Hepatic stellate cell (primary cell): ENCODE results near the gene TIFAB.

Experiments used
- DNase-seq: peaks from one replicate; pipeline ENCODE4 v3.0.0; 2011; ENCODE audit warnings: low spot score

The TIFAB gene

GRCh38 chr5:135481909-135482311 is 29.8 kb upstream of the TIFAB start:
- DNase-seq, result no peak

DNA sequence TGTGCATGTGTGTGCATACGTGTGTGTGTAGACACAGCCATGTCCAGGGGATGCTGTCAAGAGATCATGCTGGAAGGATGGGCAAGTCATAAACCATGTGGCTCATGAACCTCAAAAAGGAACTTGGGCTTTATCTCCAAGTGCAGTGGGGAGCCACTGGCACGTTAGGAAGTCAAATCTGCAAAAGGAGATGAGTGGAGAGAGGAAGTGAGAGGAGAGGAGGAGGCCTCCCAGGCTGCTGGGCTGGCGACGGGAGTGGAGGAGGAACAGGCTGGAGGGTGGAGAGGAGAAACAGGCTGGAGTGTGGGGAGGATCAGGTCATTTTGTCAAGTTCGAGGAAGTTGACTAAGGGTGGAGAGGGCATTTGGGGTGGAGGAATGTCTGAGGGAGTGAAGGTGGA is 29.2 kb upstream of the TIFAB start:
- DNase-seq, result no peak

DNA sequence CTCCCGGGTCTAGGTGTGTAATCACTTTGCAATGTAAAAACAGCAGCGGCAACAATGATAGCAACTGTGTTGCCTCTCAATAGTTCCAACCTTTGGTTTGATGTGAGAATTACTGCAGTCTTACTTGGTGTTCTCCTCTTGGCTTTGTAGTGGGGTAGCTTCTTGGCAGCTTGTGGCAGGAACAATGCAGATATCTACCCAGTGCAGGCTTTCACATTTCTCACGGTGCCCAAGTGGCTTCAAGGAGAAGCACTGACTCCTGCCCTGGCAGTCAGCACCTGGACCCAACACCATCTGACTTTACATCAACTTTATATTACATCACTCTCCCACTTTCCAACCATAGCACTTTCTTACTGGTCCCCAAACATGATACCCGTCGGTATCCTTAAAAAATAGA is 28.4 kb upstream of the TIFAB start:
- no peak for DNase-seq

DNA sequence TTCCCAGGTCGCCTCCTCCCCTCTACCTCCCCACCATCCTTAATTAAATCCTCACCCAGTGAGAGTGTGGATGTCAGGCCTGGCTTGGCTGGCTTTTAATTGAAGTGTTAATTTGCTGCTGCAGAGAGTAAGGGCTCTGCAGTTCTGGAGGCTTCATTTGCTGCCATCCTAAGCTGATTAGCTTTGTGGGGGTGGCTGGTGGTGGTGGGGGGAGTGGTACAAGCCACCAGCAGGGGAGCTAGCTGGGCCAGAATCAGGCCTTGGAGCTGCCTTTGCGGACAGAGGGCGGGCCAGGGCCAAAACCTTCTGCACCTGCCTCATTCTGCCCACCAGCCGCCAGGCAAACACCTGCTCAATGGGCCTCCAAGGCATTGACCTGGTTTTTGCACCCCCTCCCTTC is 26.8 kb upstream of the TIFAB start:
- no peak for DNase-seq

- no peak for DNase-seq
Measured at GRCh38 chr5:135477613-135478066, 25.5 kb upstream of the TIFAB start.

- DNase-seq, result no peak
Measured at GRCh38 chr5:135476615-135477581, 24.7 kb upstream of the TIFAB start.

DNA sequence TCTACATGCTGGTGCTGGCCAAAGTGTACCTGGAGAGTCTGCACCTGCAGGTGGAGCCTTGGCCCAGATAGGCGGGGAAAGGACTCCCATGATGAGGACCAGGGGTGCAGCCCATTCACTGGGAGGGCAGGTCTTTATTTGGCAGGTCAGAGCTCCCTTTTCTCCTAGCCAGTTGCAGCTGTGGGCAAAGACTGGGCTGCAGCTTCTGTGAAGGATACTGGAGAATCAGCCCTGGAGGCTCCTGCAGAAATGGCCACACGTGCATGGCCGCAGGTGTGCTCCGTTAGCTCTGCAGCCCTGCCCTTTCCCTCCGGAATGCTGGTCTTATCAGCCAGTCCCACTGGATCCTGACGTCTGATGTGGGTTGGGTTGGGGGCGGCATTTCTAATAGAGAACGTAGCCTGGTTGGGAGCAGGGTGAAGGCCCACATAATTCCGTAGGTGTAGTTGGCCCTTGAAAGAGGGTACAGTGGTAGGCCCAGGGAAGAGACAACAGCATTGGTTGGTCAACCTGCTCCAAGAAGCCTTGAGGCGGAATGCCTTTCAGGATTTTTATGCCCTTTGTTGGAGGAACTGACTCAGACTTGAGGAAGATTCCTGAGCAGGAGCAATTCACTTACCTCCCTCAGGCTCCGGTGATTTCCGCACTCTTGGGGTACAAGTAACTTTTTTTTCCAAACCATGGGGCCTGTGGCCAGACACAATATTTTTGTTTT is 22.0 kb upstream of the TIFAB start:
- DNase-seq, result no peak

DNA sequence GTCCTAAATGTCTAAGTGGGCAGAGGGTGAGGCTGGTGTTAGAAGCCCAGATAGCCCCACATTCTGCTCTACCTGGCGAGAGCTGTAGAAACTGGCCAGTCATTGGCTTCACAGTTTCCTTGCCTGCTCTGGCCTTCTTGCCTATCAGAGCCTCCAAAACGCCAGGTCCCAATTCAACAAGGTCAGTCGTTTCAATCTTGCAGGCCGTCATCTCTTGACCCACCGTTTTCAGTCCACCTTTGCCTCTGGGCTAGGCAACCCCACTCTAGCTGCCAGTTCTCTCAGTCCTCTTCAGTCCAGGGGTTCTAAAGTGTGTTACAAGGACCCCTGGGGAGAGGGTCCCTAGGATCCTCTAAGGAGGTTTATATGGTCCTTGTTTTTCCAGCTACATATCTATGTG is 20.0 kb upstream of the TIFAB start:
- no peak for DNase-seq

DNA sequence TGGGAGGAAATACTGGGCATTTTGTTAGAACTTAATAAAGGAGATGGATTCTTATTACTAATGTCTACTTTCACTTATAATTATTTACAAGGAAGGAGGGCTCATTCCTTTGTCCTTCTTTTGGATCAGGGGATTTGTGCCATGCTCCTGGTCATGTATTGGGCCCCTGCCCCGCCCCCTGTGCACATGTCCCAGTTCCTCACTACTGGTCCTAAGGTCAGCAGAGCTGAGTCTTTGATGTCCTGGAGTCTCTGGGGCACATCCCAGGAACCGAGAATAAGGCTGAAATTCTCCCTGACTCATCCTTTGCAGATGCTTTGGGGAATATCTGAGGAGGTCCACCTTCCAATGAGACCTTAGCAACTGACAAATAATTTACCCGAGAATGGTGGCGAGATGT is 19.6 kb upstream of the TIFAB start:
- DNase-seq, result no peak

- no peak for DNase-seq
Measured at GRCh38 chr5:135469911-135470310, 17.8 kb upstream of the TIFAB start.

- DNase-seq, result no peak
Measured at GRCh38 chr5:135468541-135468940, 16.4 kb upstream of the TIFAB start.

- no peak for DNase-seq
Measured at GRCh38 chr5:135467871-135468485, 15.8 kb upstream of the TIFAB start.

DNA sequence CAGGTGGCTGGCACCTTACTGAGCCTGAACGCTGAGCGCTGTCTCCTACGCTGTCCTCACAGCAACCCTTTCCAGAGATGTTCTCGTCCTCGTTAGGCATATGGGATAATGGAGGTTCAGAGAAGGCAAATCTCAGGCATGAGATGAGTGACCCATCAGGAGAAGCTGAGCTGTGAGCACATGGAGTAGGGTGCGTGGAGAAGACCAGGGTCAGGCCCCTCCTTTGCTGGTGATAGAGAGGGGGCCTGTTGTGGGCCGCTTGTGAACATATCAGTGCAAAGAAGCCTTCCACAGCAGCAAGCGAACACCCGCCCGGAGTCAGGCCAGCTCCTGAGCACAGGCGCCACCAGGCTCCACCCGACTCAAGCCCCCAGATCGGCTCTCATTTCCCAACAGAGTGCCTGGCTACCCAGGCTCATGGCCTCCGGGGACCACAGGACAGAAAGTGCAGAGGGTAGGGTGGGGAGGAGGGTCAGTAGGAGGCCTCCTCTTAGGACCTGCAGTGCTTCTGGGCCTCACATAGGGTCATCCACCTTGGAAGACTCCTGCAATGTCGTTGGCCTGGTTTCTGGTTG is 15.0 kb upstream of the TIFAB start:
- no peak for DNase-seq

GRCh38 chr5:135466178-135467050 is 14.3 kb upstream of the TIFAB start:
- DNase-seq, result peak; percentile 91

- no peak for DNase-seq
Measured at GRCh38 chr5:135465391-135466122, 13.4 kb upstream of the TIFAB start.

DNA sequence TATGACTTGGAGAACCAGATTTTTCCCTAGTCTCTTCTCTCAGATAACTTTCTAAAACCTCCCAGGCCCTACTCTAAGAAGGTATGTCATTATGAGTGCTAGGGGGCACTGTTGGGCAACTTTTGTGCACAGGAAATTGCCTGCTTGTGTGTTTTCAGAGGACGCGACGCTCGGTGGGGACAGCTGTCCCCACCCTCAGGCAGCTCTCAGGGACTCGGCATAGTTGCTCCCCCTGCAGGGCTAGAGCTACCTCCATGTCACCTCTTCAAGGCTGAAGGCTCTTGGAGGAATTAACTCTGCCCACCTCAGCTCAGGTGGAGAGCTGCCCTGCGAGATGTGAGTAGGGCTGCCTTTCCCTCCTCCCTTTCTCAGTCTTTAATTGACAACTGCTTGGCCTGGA is 10.2 kb upstream of the TIFAB start:
- DNase-seq, result peak; percentile 56

DNA sequence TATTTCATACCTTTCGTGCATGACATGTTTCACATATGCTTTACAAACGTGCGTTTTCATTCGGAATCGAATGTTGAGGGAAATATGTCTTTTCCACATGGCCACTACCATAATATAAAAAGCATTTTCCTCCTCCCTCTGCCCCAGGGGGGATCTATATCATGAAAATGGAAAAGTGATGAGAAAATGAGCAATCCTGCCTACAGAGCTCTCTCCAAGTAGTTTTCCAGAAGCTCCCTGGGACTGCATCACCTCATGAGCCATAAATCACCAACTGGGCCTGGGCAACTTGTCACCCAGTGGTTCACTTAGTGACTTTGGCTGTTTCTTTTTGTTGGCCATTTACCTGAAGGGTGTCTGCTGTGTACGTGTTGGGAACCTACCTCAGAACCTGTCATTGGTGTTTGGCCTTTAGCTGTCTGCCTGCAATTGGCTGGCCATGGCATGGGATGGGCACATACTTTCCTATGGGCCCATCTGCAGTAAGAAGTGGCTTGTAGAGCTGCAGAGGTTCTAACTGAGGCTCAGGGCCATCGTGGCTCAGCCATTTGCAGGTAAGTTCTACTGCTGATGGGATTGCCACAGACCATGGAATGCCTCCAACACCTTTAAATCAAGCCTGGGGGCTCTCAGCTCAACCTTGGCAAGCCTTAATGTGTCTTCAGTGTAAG is 9.5 kb upstream of the TIFAB start:
- DNase-seq, result no peak

- no peak for DNase-seq
Measured at GRCh38 chr5:135460246-135461033, 8.3 kb upstream of the TIFAB start.

GRCh38 chr5:135458921-135459331 is 6.8 kb upstream of the TIFAB start:
- peak; percentile 70 for DNase-seq
